Large intestine (tissue), 3 donors: ENCODE data around the gene HSPG2. TPM values are rescaled to one million over a fixed set of nuclear protein-coding genes. Genes with fewer than 3 reads are reported as not detected.

ENCODE experiments used
- DNase-seq, 2 donors: peaks; one replicate each; pipeline versions ENCODE4 v3.0.0 to v3.0.0-alpha.2; 2013
- H3K27ac ChIP-seq: one replicate; pipeline ENCODE4 v1.5.1; 2013; ENCODE audit warnings: low read length
- H3K27me3 ChIP-seq: 2 replicates; pipeline ENCODE4 v1.6.1; 2013; ENCODE audit warnings: low read length; ENCODE audit not compliant: control insufficient read depth, insufficient read depth
- H3K36me3 ChIP-seq: 2 replicates; pipeline ENCODE4 v1.6.1; 2013; ENCODE audit warnings: low read length; ENCODE audit not compliant: control insufficient read depth, insufficient read depth
- H3K4me1 ChIP-seq: one replicate; pipeline ENCODE4 v1.6.1; 2013; ENCODE audit warnings: low read length; ENCODE audit not compliant: control insufficient read depth, insufficient read depth
- H3K4me3 ChIP-seq: one replicate; pipeline ENCODE4 v1.5.1; 2013; ENCODE audit warnings: low read length
- H3K9me3 ChIP-seq: one replicate; pipeline ENCODE4 v1.6.1; 2013; ENCODE audit warnings: mild to moderate bottlenecking, low read depth, low read length, moderate library complexity; ENCODE audit not compliant: control insufficient read depth
- WGBS: methylation state at CpG from one replicate; pipeline ENCODE4 v1.1.5; 2013; ENCODE audit warnings: low lambda C conversion rate; ENCODE audit not compliant: insufficient coverage; 5-methylcytosine and 5-hydroxymethylcytosine counted together
- polyA plus RNA-seq: library from polyadenylated mRNA; unstranded; fragments of 120-200 nt; gene quantifications from one replicate; pipeline ENCODE4 v1.2.1, GENCODE V29; 2013

Gene HSPG2
- polyA plus RNA-seq, 1 donor: 70.4 TPM

GRCh38 chr1:21840981-21841380, 96.1 kb downstream of the HSPG2 start:
- peaks cover 76% of the 10 kb centered on the region for H3K36me3 ChIP-seq
- no peaks in the 10 kb centered on the region for H3K9me3 ChIP-seq
- DNase-seq: no peak
- no peak overlapping the region for H3K4me3 ChIP-seq
- no peaks in the 10 kb centered on the region for H3K27me3 ChIP-seq
- WGBS: no CpG with 5 or more reads among the region's 13 CpGs
- no peak overlapping the region for H3K27ac ChIP-seq
- H3K4me1 ChIP-seq: no peaks in the 10 kb centered on the region

- DNase-seq: no peak
- Histone ChIP-seq H3K9me3 (peaks cover 4% of the 10 kb centered on the region), H3K27ac (no peak overlapping the region), H3K36me3 (peaks cover 80% of the 10 kb centered on the region), H3K27me3 (no peaks in the 10 kb centered on the region), H3K4me1 (no peaks in the 10 kb centered on the region), H3K4me3 (no peak overlapping the region)
- no CpG with 5 or more reads among the region's 19 CpGs for WGBS
Measured at GRCh38 chr1:21839337-21840037, 97.6 kb downstream of the HSPG2 start.

- H3K9me3 ChIP-seq: peaks cover 5% of the 10 kb centered on the region
- no peak overlapping the region for H3K27ac ChIP-seq
- WGBS: no CpG with 5 or more reads among the region's 23 CpGs
- H3K4me3 ChIP-seq: no peak overlapping the region
- peaks cover 83% of the 10 kb centered on the region for H3K36me3 ChIP-seq
- no peaks in the 10 kb centered on the region for H3K27me3 ChIP-seq
- H3K4me1 ChIP-seq: no peaks in the 10 kb centered on the region
- DNase-seq: no peak
Measured at GRCh38 chr1:21838359-21839157, 98.6 kb downstream of the HSPG2 start.

- Histone ChIP-seq H3K4me1 (no peaks in the 10 kb centered on the region), H3K27me3 (no peaks in the 10 kb centered on the region), H3K4me3 (no peak overlapping the region), H3K27ac (no peak overlapping the region), H3K9me3 (peaks cover 5% of the 10 kb centered on the region), H3K36me3 (peaks cover 84% of the 10 kb centered on the region)
- no peak for DNase-seq
- no CpG with 5 or more reads among the region's 10 CpGs for WGBS
Measured at GRCh38 chr1:21837476-21837875, 99.6 kb downstream of the HSPG2 start.

- peaks cover 82% of the 10 kb centered on the region for H3K36me3 ChIP-seq
- no CpG with 5 or more reads among the region's 13 CpGs for WGBS
- no peak overlapping the region for H3K27ac ChIP-seq
- no peaks in the 10 kb centered on the region for H3K4me1 ChIP-seq
- peaks cover 5% of the 10 kb centered on the region for H3K9me3 ChIP-seq
- H3K27me3 ChIP-seq: no peaks in the 10 kb centered on the region
- DNase-seq: no peak
- H3K4me3 ChIP-seq: no peak overlapping the region
Measured at GRCh38 chr1:21836729-21837128, 100.4 kb downstream of the HSPG2 start.

GRCh38 chr1:21836010-21836409, 101.1 kb downstream of the HSPG2 start:
- no peak overlapping the region for H3K4me3 ChIP-seq
- H3K27ac ChIP-seq: no peak overlapping the region
- no peak for DNase-seq
- no peaks in the 10 kb centered on the region for H3K4me1 ChIP-seq
- H3K36me3 ChIP-seq: peaks cover 82% of the 10 kb centered on the region
- peaks cover 5% of the 10 kb centered on the region for H3K9me3 ChIP-seq
- no CpG with 5 or more reads among the region's 4 CpGs for WGBS
- H3K27me3 ChIP-seq: no peaks in the 10 kb centered on the region

- Histone ChIP-seq H3K27ac (no peak overlapping the region), H3K4me1 (no peaks in the 10 kb centered on the region), H3K36me3 (peaks cover 87% of the 10 kb centered on the region), H3K4me3 (no peak overlapping the region), H3K27me3 (no peaks in the 10 kb centered on the region), H3K9me3 (peaks cover 5% of the 10 kb centered on the region)
- WGBS: no CpG with 5 or more reads among the region's 16 CpGs
- DNase-seq: no peak
Measured at GRCh38 chr1:21834666-21835065, 102.4 kb downstream of the HSPG2 start.

- H3K4me3 ChIP-seq: no peak overlapping the region
- WGBS: no CpG with 5 or more reads among the region's 1 CpG
- no peak for DNase-seq
- H3K9me3 ChIP-seq: peaks cover 5% of the 10 kb centered on the region
- H3K4me1 ChIP-seq: no peaks in the 10 kb centered on the region
- no peak overlapping the region for H3K27ac ChIP-seq
- H3K27me3 ChIP-seq: no peaks in the 10 kb centered on the region
- peaks cover 87% of the 10 kb centered on the region for H3K36me3 ChIP-seq
Measured at GRCh38 chr1:21834094-21834493, 103.0 kb downstream of the HSPG2 start.

- Histone ChIP-seq H3K36me3 (peaks cover 87% of the 10 kb centered on the region), H3K27me3 (no peaks in the 10 kb centered on the region), H3K4me1 (no peaks in the 10 kb centered on the region), H3K9me3 (peaks cover 5% of the 10 kb centered on the region), H3K27ac (no peak overlapping the region), H3K4me3 (no peak overlapping the region)
- no CpG with 5 or more reads among the region's 11 CpGs for WGBS
- DNase-seq: no peak
Measured at GRCh38 chr1:21833392-21833976, 103.6 kb downstream of the HSPG2 start.

- Histone ChIP-seq H3K4me1 (no peaks in the 10 kb centered on the region), H3K9me3 (peaks cover 5% of the 10 kb centered on the region), H3K36me3 (peaks cover 89% of the 10 kb centered on the region), H3K27me3 (no peaks in the 10 kb centered on the region), H3K27ac (no peak overlapping the region), H3K4me3 (no peak overlapping the region)
- no peak for DNase-seq
- WGBS: no CpG with 5 or more reads among the region's 14 CpGs
Measured at GRCh38 chr1:21831454-21831970, 105.6 kb downstream of the HSPG2 start.
